ENCODE data around the gene STK31.
"Not testable (repeated sequence)": the region's sequence is repeated elsewhere in the genome, so short reads cannot be mapped to it uniquely, and the experiment has no call there.

The STK31 gene

GRCh38 chr7:23802720-23803397, 92.8 kb downstream of the STK31 start:
- DNase-seq (ENCODE audit: low read depth) = no peak
- H3K4me3 ChIP-seq (ENCODE audit: low read depth, low read length) = no peak overlapping the region
- TF ChIP-seq CTCF (IDR thresholded peaks at IDR 0.05; ENCODE audit: low read depth, low read length) (no peak), MAX (IDR thresholded peaks at IDR 0.05; ENCODE audit: low read depth, low read length) (no peak), MYC (IDR thresholded peaks at IDR 0.05; ENCODE audit: low read depth, low read length) (no peak), POLR2A (IDR thresholded peaks at IDR 0.05; ENCODE audit: extremely low read depth, insufficient read length) (no peak)

- H3K4me3 ChIP-seq (ENCODE audit: low read depth, low read length) = no peak overlapping the region
- TF ChIP-seq MYC (IDR thresholded peaks at IDR 0.05; ENCODE audit: low read depth, low read length) (no peak), CTCF (IDR thresholded peaks at IDR 0.05; ENCODE audit: low read depth, low read length) (no peak), POLR2A (IDR thresholded peaks at IDR 0.05; ENCODE audit: extremely low read depth, insufficient read length) (no peak), MAX (IDR thresholded peaks at IDR 0.05; ENCODE audit: low read depth, low read length) (no peak)
- no peak for DNase-seq (ENCODE audit: low read depth)
Observed at GRCh38 chr7:23804707-23805106, 94.7 kb downstream of the STK31 start.

- no peak overlapping the region for H3K4me3 ChIP-seq (ENCODE audit: low read depth, low read length)
- no peak for DNase-seq (ENCODE audit: low read depth)
- TF ChIP-seq MYC (IDR thresholded peaks at IDR 0.05; ENCODE audit: low read depth, low read length) (no peak), CTCF (IDR thresholded peaks at IDR 0.05; ENCODE audit: low read depth, low read length) (no peak), POLR2A (IDR thresholded peaks at IDR 0.05; ENCODE audit: extremely low read depth, insufficient read length) (no peak), MAX (IDR thresholded peaks at IDR 0.05; ENCODE audit: low read depth, low read length) (no peak)
Observed at GRCh38 chr7:23808421-23808820, 98.4 kb downstream of the STK31 start.

GRCh38 chr7:23810099-23810498, 100.1 kb downstream of the STK31 start:
- TF ChIP-seq MYC (IDR thresholded peaks at IDR 0.05; ENCODE audit: low read depth, low read length) (no peak), CTCF (IDR thresholded peaks at IDR 0.05; ENCODE audit: low read depth, low read length) (no peak), MAX (IDR thresholded peaks at IDR 0.05; ENCODE audit: low read depth, low read length) (no peak), POLR2A (IDR thresholded peaks at IDR 0.05; ENCODE audit: extremely low read depth, insufficient read length) (no peak)
- DNase-seq (ENCODE audit: low read depth) = no peak
- no peak overlapping the region for H3K4me3 ChIP-seq (ENCODE audit: low read depth, low read length)

GRCh38 chr7:23811540-23811939, 101.5 kb downstream of the STK31 start:
- DNase-seq (ENCODE audit: low read depth) = peak; percentile 37
- TF ChIP-seq MYC (IDR thresholded peaks at IDR 0.05; ENCODE audit: low read depth, low read length) = no peak
- peak; percentile 22 for TF ChIP-seq CTCF (IDR thresholded peaks at IDR 0.05; ENCODE audit: low read depth, low read length)
- TF ChIP-seq MAX (IDR thresholded peaks at IDR 0.05; ENCODE audit: low read depth, low read length) = no peak

GRCh38 chr7:23828125-23828524, 118.1 kb downstream of the STK31 start:
- H3K4me3 ChIP-seq (ENCODE audit: low read depth, low read length); DNase-seq (ENCODE audit: low read depth): not testable (repeated sequence)

More at GRCh38 chr7:23811540-23811939, 101.5 kb downstream of the STK31 start:
- no peak overlapping the region for H3K4me3 ChIP-seq (ENCODE audit: low read depth, low read length)

- DNase-seq (ENCODE audit: low read depth); H3K4me3 ChIP-seq (ENCODE audit: low read depth, low read length): not testable (repeated sequence)
Observed at GRCh38 chr7:23832733-23833132, 122.7 kb downstream of the STK31 start.
